HuH-7.5 (cell line): Measurements from ENCODE around the gene LRCH2.

Experiments used
- DNase-seq: peaks from one replicate; pipeline ENCODE4 v3.0.0; 2011; ENCODE audit warnings: low spot score

Gene LRCH2

GRCh38 chrX:115065304-115065703, 168.6 kb downstream of the LRCH2 start:
- no peak for DNase-seq
